NCI-H2107 treated with DMSO at 0.1 percent for 48 hours (cell line): ENCODE results near the gene SEPHS1.

Experiments
- DNase-seq: peaks from one replicate; lab custom pipeline; 2025; ENCODE audit not compliant: unreplicated experiment; lab: John Stamatoyannopoulos, UW

SEPHS1 gene

DNA sequence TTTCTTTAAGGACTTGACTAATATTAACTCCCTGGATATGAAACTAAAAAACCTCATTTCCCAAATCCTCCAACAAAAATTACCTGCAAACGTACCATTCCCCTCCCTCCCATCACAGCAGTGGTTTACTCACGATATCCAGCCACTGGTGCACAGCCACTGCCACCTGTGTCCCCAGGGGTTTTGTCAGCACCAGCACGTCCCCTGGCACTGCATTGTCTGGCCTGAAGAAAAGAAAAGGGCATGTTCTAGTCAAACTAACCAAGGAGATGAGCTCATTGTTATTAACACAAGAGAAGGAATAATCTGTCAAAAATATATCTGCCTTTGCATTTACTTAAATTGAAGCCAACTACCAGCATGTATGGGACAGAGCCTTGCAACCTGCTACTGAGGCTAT, 18.5 kb downstream of the SEPHS1 start:
- no peak for DNase-seq

DNA sequence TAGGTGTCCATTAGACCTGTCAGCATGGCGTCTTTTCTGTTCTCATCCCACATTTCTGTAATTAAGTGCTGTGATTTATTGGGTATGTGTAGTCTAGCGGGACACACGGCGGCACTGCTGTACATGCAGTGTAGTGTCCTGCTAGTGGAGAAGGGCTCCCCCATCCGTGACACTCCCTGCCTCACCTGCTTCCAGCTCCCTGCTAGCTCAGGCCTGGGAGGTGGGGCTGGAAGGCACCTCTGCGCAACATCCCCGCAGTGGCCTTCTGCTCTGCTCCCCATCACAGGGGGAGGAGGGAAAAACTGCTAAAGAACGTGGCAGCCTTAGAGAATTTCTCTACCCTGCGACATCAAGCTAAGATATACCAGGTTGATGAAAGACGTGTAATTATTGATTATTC, 19.5 kb downstream of the SEPHS1 start:
- DNase-seq = no peak

DNA sequence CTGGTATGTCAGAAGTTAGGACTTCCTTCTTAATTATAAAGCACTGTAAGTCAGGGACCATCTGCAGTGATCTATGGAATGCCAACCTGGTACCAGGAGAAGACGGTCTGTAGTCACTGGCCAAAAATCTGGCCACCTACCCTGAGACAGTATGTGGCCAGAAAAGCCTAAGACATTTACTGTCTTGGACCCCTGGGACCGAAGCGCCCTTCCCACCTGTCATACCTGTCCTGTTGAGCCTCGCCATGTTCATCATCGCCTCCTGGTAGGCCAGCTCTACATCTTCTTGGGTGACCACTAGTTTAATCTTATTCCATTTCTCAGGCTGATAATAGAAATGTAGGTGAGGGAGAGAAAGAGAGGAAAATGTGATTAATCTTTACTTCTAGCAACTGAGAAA, 20.0 kb downstream of the SEPHS1 start:
- DNase-seq = no peak

- DNase-seq = no peak
Observed at GRCh38 chr10:13327534-13327933, 20.6 kb downstream of the SEPHS1 start.

- no peak for DNase-seq
Observed at GRCh38 chr10:13322615-13323148, 25.4 kb downstream of the SEPHS1 start.

GRCh38 chr10:13321576-13321975, 26.5 kb downstream of the SEPHS1 start:
- no peak for DNase-seq

- no peak for DNase-seq
Observed at GRCh38 chr10:13319166-13319565, 28.9 kb downstream of the SEPHS1 start.

GRCh38 chr10:13317474-13317873, 30.6 kb downstream of the SEPHS1 start:
- DNase-seq = no peak

DNA sequence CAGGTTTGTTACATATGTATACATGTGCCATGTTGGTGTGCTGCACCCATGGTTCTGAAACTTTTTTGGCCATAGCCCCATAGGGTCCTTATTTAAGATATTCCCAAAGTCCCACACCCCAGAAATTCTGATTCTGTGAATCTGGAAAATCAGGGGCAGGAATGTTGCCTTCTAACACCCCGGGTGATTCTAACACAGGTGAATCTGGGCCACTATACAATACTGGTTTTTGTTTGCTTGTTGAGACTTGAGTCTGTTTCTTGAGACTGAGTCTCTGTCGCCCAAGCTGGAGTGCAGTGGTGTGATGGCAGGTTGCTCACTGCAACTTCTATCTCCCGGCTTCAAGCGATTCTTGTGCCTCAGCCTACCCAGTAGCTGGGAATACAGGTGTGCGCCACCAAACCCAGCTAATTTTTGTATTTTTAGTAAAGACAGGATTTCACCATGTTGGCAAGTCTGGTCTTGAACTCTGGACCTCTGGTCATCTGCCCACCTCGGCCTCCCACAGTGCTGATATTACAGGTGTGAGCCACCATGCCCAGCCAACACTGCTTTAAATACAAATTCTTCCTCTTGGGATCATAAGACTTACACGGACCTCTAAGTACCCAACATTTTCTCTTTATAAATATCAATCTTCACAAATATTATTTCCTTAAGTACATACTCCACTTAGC, 31.3 kb downstream of the SEPHS1 start:
- DNase-seq = no peak

DNA sequence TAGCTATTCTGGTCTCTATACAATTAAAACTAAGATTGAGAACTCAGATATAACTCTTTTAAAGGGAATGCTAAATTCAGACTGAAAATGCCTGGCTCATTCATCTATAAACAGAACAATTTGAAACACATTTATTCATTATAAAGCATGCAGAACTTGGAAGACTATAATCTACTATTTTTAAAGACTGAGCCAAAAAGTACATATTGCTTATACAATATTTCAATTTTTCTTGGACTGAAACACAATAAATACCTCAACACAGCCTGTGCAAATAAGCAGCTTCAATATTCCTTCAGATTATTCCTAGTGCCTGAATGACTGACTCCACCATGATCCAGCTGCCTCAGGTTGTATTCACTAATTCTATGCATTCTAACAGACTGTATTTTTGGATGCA, 32.7 kb downstream of the SEPHS1 start:
- no peak for DNase-seq

DNA sequence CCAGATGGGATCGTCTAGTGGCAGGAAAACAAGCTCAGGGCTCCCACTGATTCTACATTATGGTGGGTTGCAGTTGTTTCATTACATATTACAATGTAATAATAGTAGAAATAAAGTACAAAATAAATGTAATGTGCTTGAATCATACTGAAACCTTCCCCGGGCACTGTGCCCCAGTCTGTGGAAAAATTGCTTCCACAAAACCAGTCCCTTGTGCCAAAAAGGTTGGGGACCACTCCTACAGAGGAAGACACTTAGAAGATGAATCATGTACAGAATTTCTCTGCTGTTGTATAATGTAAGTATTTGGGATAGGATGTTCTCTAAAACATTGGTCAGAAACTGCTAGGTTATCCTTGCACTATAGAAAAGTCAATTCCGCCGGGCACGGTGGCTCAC, 36.9 kb downstream of the SEPHS1 start:
- no peak for DNase-seq

DNA sequence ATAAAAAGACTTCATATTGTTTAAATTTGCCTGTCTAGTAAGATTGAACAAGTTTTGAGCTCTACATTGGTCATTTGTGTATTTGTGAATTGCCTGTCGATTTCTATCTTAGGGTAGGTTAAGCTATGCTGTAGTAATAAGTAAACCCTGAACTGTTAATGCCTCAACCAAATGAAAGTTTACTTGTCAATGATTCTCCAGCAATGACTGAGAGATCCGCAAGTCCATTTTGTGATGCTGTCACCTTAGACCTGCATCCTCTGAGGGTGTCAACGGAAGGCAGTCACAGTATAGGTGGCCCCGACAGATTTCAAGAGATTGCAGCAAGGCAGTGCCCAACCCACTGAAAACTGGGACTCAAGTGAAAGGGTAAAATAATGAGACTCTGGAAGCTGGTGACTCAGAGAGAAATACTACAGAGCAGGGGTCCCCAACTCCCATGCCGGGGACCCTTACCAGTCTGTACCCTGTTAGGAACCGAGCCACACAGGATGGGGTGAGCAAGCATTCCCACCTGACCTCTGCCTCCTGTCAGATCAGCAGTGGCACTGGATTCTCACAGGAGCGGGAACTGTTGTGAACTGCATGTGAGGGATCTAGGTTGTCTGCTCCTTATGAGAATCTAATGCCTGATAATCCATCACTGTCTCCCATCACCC, 37.4 kb downstream of the SEPHS1 start:
- no peak for DNase-seq

DNA sequence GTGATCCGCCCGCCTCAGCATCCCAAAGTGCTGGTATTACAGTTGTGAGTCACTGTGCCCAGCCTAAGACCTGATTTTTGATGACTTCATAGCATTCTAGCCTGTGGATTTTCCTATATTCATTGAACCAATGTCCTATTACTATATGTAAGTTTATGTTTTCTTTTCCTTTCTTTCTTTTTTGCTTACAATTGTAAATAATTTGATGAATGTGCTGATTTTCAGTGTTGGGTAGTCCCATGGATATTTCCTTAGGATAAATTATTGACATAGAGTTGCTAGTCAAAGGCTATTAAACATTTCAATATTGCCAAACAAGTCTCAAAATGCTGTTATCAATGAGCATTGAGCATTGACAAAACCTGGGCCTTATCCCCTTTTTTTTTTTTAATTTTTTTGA, 38.3 kb downstream of the SEPHS1 start:
- DNase-seq = no peak

DNA sequence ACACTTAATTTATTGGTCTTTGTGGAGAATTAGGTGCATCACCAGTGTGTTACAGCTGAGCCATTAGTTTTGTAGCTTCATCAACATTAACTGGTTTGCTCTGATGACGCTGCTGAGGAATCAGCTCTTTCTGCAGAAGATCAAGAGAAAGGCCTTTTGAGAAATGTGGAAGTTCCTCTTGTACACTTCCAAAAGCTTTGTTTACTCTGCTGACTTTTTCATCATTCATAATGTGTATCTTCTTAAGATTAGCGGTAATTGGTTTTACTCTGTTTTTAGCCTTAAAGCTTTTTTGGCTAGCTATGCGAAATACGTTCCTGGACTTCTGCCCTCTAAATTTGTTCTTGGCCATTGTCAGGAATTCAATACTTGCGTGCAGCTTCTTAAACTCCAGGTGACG, 40.0 kb downstream of the SEPHS1 start:
- DNase-seq = no peak

DNA sequence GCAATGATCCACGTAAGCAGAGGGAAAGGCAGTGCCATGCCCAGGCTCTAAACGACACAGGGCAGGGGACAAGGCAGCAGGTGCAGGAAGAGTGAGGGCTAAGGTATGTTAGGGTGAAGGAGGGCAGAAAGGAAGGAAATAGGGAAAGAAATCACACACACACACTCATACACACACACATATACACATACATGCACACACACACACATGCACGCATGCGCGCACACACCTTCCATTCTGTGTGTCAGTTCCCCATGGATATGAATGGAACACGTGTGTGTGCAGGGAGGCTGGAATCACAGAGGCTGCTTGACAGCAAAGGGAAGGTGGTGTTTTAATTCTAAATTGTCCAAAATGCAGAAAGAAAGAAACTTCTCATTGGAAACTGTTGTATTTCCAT, 42.0 kb downstream of the SEPHS1 start:
- no peak for DNase-seq

- no peak for DNase-seq
Observed at GRCh38 chr10:13302821-13303555, 45.1 kb downstream of the SEPHS1 start.

GRCh38 chr10:13299437-13300287, 48.4 kb downstream of the SEPHS1 start, which contains the start of gene PHYH:
PHYH (minus strand) TSS chr10:13300064; CDS start chr10:13300042, 22 bp downstream.
- DNase-seq = peak; percentile 9

DNA sequence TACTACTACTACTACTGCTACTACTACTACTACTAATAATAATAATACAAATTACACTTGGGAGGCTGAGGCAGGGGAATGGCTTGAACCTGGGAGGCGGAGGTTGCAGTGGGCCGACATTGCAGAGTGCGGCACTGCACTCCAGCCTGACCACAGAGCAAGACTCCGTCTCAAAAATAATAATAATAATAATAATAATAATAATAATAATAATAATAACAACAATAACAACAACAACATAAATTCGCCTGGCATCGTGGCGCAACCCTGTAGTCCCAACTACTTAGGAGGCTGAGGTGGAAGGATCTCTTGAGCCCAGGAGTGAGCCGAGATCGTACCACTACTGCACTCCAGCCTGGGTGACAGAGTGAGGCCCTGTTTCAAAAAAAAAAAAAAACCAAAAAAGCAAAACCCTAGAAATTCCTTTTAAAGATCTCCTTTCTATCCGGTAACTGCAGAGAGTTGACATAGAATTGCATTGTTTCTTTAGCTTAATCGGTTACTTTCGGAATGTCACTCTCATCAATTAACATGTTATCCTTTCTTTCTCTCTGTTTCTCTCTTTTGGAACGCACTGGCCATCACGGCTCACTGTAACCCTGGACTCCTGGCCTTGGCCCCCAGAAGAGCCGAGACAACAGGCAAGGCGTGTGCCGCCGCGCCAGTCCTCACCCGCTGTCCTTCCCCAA, 49.2 kb downstream of the SEPHS1 start:
- no peak for DNase-seq

DNA sequence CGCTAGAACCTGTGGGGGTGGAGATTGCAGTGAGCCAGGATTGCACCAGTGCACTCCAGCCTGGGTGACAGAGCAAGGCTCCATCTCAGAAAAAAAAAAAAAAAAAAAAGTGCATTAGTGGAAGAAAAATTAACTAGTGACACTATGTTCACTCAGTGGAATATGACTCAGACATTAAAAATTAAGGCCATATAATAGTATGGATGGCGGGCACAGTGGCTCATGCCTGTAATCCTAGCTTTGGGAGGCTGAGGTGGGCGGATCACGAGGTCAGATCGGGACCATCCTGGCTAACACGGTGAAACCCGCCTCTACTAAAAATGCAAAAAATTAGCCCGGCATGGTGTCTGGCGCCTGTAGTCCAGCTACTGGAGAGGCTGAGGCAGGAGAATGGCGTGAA, 51.6 kb downstream of the SEPHS1 start:
- DNase-seq = no peak

GRCh38 chr10:13294784-13295183, 53.3 kb downstream of the SEPHS1 start:
- no peak for DNase-seq
